IMR-90 (cell line): ENCODE measurements around the gene CROCC. TPM values are rescaled to one million over a fixed set of nuclear protein-coding genes. Genes with fewer than 3 reads are reported as not detected.

Source experiments
- ATAC-seq: fragments of 200-7000 bp; cut with Tn5 transposase; 2 replicates; pipeline ENCODE4 v1.9.1; 2020; ENCODE audit warnings: low read depth, mild to moderate bottlenecking, moderate library complexity
- BruUV-seq: library from RNA; stranded (reverse); fragments of 400-500 nt; replicated peaks from 2 replicates; lab custom pipeline; 2021; lab: Mats Ljungman, UMichigan
- CTCF ChIA-PET: fragments of 300-600 bp; formaldehyde crosslinking; extraction: SDS; loops from one replicate; lab custom pipeline; 2021; ENCODE audit warnings: antibody characterized with exemption; lab: Yijun Ruan, JAX
- POLR2A ChIA-PET: fragments of 300-600 bp; sonication (Branson Sonifier 250); formaldehyde crosslinking; loops from one replicate; lab custom pipeline; 2022; ENCODE audit warnings: antibody characterized with exemption; ENCODE audit not compliant: unreplicated experiment; lab: Charles Lee
- DNase-seq: peaks from one replicate; pipeline ENCODE4 v3.0.0; 2013
- H2AFZ ChIP-seq: replicated peaks from 2 replicates; pipeline ENCODE3; 2013; ENCODE audit warnings: low read length, mild to moderate bottlenecking; ENCODE audit not compliant: poor library complexity
- H2AK5ac ChIP-seq: 2 replicates; pipeline ENCODE4 v1.6.1; 2013; ENCODE audit warnings: low read depth, low read length, inconsistent platforms
- H2AK9ac ChIP-seq: replicated peaks from 2 replicates; pipeline ENCODE3; 2013; ENCODE audit warnings: mild to moderate bottlenecking, low read depth, low read length, moderate library complexity; ENCODE audit not compliant: poor library complexity
- H2BK120ac ChIP-seq: 2 replicates; pipeline ENCODE4 v1.6.1; 2013; ENCODE audit warnings: low read depth, low read length, inconsistent platforms
- H2BK15ac ChIP-seq: 3 replicates; pipeline ENCODE4 v1.6.1; 2013; ENCODE audit warnings: low read depth, low read length, inconsistent platforms
- H2BK20ac ChIP-seq: 2 replicates; pipeline ENCODE4 v1.6.1; 2013; ENCODE audit warnings: low read depth, mild to moderate bottlenecking, inconsistent platforms, low read length, moderate library complexity
- H2BK5ac ChIP-seq: 2 replicates; pipeline ENCODE4 v1.6.1; 2013; ENCODE audit warnings: mild to moderate bottlenecking, low read depth, low read length, inconsistent platforms; ENCODE audit not compliant: poor library complexity, severe bottlenecking
- H3K14ac ChIP-seq: replicated peaks from 2 replicates; pipeline ENCODE4 v1.6.1; 2013; ENCODE audit warnings: low read depth, low read length, inconsistent platforms
- H3K18ac ChIP-seq: 2 replicates; pipeline ENCODE4 v1.6.1; 2013; ENCODE audit warnings: low read depth, low read length, control low read depth
- H3K23ac ChIP-seq: 2 replicates; pipeline ENCODE4 v1.6.1; 2013; ENCODE audit warnings: low read depth, low read length, inconsistent platforms
- H3K27ac ChIP-seq: 2 replicates; pipeline ENCODE4 v1.5.1; 2013; ENCODE audit warnings: mild to moderate bottlenecking, control low read depth, low read length; ENCODE audit not compliant: insufficient read depth
- H3K27me3 ChIP-seq: 2 replicates; pipeline ENCODE4 v1.6.1; 2013; ENCODE audit warnings: low read length; ENCODE audit not compliant: control insufficient read depth, insufficient read depth
- H3K36me3 ChIP-seq: 2 replicates; pipeline ENCODE4 v1.6.1; 2013; ENCODE audit warnings: low read length, mixed read lengths; ENCODE audit not compliant: control insufficient read depth, insufficient read depth
- H3K4ac ChIP-seq: 2 replicates; pipeline ENCODE4 v1.6.1; 2013; ENCODE audit warnings: low read depth, low read length, inconsistent platforms
- H3K4me1 ChIP-seq: 2 replicates; pipeline ENCODE4 v1.6.1; 2013; ENCODE audit warnings: low read length, mixed read lengths; ENCODE audit not compliant: control insufficient read depth, insufficient read depth
- H3K4me2 ChIP-seq: 2 replicates; pipeline ENCODE4 v1.6.1; 2013; ENCODE audit warnings: low read depth, mild to moderate bottlenecking, control low read depth, low read length, moderate library complexity
- H3K4me3 ChIP-seq: 2 replicates; pipeline ENCODE4 v1.5.1; 2013; ENCODE audit warnings: low read depth, mild to moderate bottlenecking, control low read depth, low read length, moderate library complexity; ENCODE audit not compliant: insufficient read depth
- H3K56ac ChIP-seq: 2 replicates; pipeline ENCODE4 v1.6.1; 2013; ENCODE audit warnings: low read length, inconsistent platforms; ENCODE audit not compliant: insufficient read depth; ENCODE audit errors: extremely low read depth
- H3K79me1 ChIP-seq, 2 experiments: 2 replicates each; pipeline ENCODE4 v1.6.1; 2013; ENCODE audit warnings: low read length in 2 of 2, inconsistent platforms in 1 of 2, low read depth in 1 of 2
- H3K9ac ChIP-seq: 2 replicates; pipeline ENCODE4 v1.6.1; 2013; ENCODE audit warnings: low read depth, low read length, control low read depth
- H3K9me1 ChIP-seq: 2 replicates; pipeline ENCODE4 v1.6.1; 2013; ENCODE audit warnings: low read length, inconsistent platforms; ENCODE audit not compliant: insufficient read depth
- H3K9me3 ChIP-seq: 2 replicates; pipeline ENCODE4 v1.6.1; 2013; ENCODE audit warnings: low read length; ENCODE audit not compliant: control insufficient read depth, insufficient read depth
- H4K20me1 ChIP-seq: 2 replicates; pipeline ENCODE4 v1.6.1; 2013; ENCODE audit warnings: low read length, inconsistent platforms; ENCODE audit not compliant: insufficient read depth
- H4K5ac ChIP-seq: 2 replicates; pipeline ENCODE4 v1.6.1; 2013; ENCODE audit warnings: mild to moderate bottlenecking, low read depth, low read length, control low read depth
- H4K8ac ChIP-seq, 2 experiments: 2 replicates each; pipeline ENCODE4 v1.6.1; 2013; ENCODE audit warnings: low read depth in 2 of 2, low read length in 2 of 2, control low read depth in 1 of 2, inconsistent platforms in 1 of 2
- H4K91ac ChIP-seq: 2 replicates; pipeline ENCODE4 v1.6.1; 2013; ENCODE audit warnings: low read depth, low read length, inconsistent platforms; ENCODE audit not compliant: insufficient read depth
- BHLHE40 ChIP-seq: fragments of 150-350 bp; IDR thresholded peaks from 2 replicates; pipeline ENCODE4 v1.6.1; 2016; ENCODE audit warnings: mild to moderate bottlenecking, low read depth, low read length
- CEBPB ChIP-seq: IDR thresholded peaks from 2 replicates; pipeline ENCODE4 v1.6.1; 2012; ENCODE audit warnings: low read depth, low read length, improper control_type of control experiment
- MAFK ChIP-seq: IDR thresholded peaks from 2 replicates; pipeline ENCODE4 v1.6.1; 2012; ENCODE audit warnings: low read depth, low read length, improper control_type of control experiment
- MAZ ChIP-seq: IDR thresholded peaks from 2 replicates; pipeline ENCODE4 v1.6.1; 2012; ENCODE audit warnings: low read depth, mild to moderate bottlenecking, low read length, improper control_type of control experiment, moderate library complexity, borderline replicate concordance
- MXI1 ChIP-seq: IDR thresholded peaks from 2 replicates; pipeline ENCODE4 v1.6.1; 2012; ENCODE audit warnings: low read depth, mild to moderate bottlenecking, low read length, moderate library complexity, borderline replicate concordance
- NFE2L2 ChIP-seq: fragments of 150-350 bp; IDR thresholded peaks from 2 replicates; pipeline ENCODE4 v1.6.1; 2016; ENCODE audit warnings: low read depth, mild to moderate bottlenecking, low read length
- POLR2A ChIP-seq: IDR thresholded peaks from 2 replicates; pipeline ENCODE4 v1.6.1; 2012; ENCODE audit warnings: mild to moderate bottlenecking, low read depth, low read length
- RAD21 ChIP-seq: IDR thresholded peaks from 2 replicates; pipeline ENCODE4 v1.6.1; 2012; ENCODE audit warnings: low read length, improper control_type of control experiment
- RCOR1 ChIP-seq: IDR thresholded peaks from 2 replicates; pipeline ENCODE4 v1.6.1; 2012; ENCODE audit warnings: mild to moderate bottlenecking, low read length, improper control_type of control experiment; ENCODE audit not compliant: insufficient replicate concordance
- RFX5 ChIP-seq: IDR thresholded peaks from 2 replicates; pipeline ENCODE4 v1.8.0; 2012; ENCODE audit warnings: low read depth, mild to moderate bottlenecking, low read length, moderate library complexity
- SMC3 ChIP-seq: fragments of 150-350 bp; IDR thresholded peaks from 2 replicates; pipeline ENCODE4 v1.6.1; 2016; ENCODE audit warnings: low read depth, mild to moderate bottlenecking, antibody characterized with exemption, low read length, moderate library complexity
- WGBS, 2 experiments: methylation state at CpG; one replicate each; pipeline versions ENCODE4 v1.1.5 to v1.1.7; 2013; ENCODE audit warnings: missing lambda C conversion rate in 2 of 2; ENCODE audit not compliant: insufficient read length in 1 of 2; ENCODE audit errors: extremely low coverage in 2 of 2; 5-methylcytosine and 5-hydroxymethylcytosine counted together
- dilution Hi-C: fragments of 300-500 bp; cut with HindIII; formaldehyde crosslinking; loops from one replicate; pipeline ENCODE4 v1.14.3; 2018; ENCODE audit warnings: low sequenced_read_pairs; ENCODE audit not compliant: unreplicated experiment
- in situ Hi-C: fragments of 300-500 bp; cut with MboI; formaldehyde crosslinking; loops from 3 replicates; pipeline ENCODE4 v1.14.3; 2019; ENCODE audit warnings: low sequenced_read_pairs, inconsistent platforms, mixed read lengths
- intact Hi-C: fragments of 100-400 bp; cut with micrococcal nuclease; formaldehyde crosslinking; loops from 2 replicates; pipeline ENCODE4 v1.10.0; 2022
- polyA plus RNA-seq, 3 experiments: library from polyadenylated mRNA; depleted of rRNA; stranded (reverse); fragments of >200 nt; gene quantifications; 2 replicates each; pipeline ENCODE4 v1.2.3, GENCODE V29; 2012; ENCODE audit warnings: low replicate concordance in 1 of 3
- total RNA-seq: library from RNA; depleted of rRNA; stranded (reverse); fragments of >200 nt; gene quantifications from 2 replicates; pipeline ENCODE4 v1.2.3, GENCODE V29; 2012
- TF ChIP-seq, protein P1 (sequence below): fragments of 150-350 bp; IDR thresholded peaks from 2 replicates; pipeline ENCODE4 v1.6.1; 2017; ENCODE audit warnings: mild to moderate bottlenecking, antibody characterized with exemption, low read length, low read depth
- TF ChIP-seq, protein P2 (sequence below): fragments of 150-350 bp; IDR thresholded peaks from 2 replicates; pipeline ENCODE4 v1.6.1; 2016; ENCODE audit warnings: low read depth, mild to moderate bottlenecking, low read length, moderate library complexity, borderline replicate concordance
- TF ChIP-seq, protein P3 (sequence below): conservative IDR thresholded peaks from 2 replicates; pipeline ENCODE4 v1.5.1; 2012; ENCODE audit warnings: mild to moderate bottlenecking, low read depth, low read length, improper control_type of control experiment

Gene CROCC
- total and polyA plus RNA-seq, 2 of the 4 experiments (the other 2 are of a cell fraction): 7.5 to 13.7 TPM

DNA sequence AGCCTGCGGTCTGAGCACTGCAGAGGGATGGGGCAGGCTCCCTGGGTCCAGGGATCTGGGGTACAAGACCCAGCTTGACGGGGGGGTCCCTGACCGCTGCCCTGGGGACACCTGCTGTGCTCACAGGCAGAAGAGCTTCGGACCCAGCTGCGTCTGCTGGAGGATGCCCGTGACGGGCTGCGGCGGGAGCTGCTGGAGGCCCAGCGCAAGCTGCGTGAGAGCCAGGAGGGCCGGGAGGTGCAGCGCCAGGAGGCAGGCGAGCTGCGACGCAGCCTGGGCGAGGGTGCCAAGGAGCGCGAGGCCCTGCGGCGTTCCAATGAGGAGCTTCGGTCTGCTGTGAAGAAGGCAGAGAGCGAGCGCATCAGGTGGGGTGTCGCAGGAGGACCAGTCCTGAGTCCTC, 33.5 kb downstream of the CROCC start:
- Histone ChIP-seq H3K56ac (no peak overlapping the region), H2BK15ac (no peak overlapping the region), H3K9me3 (no peaks in the 10 kb centered on the region), H3K27ac (no peak overlapping the region), H3K27me3 (no peaks in the 10 kb centered on the region), H3K4me2 (no peak overlapping the region), H4K91ac (no peak overlapping the region), H2BK120ac (no peak overlapping the region), H2AFZ (no peak overlapping the region), H3K4ac (no peak overlapping the region), H3K9me1 (no peaks in the 10 kb centered on the region), H2AK9ac (no peak overlapping the region), H3K9ac (no peak overlapping the region), H3K23ac (no peak overlapping the region), H4K5ac (no peak overlapping the region), H3K4me3 (no peak overlapping the region), H2BK5ac (no peak overlapping the region), H2BK20ac (no peak overlapping the region), H4K8ac (no peak overlapping the region), H3K36me3 (peaks cover 7% of the 10 kb centered on the region), H3K18ac (no peak overlapping the region), H3K79me1 (no peaks in the 10 kb centered on the region), H2AK5ac (no peak overlapping the region), H4K20me1 (no peaks in the 10 kb centered on the region), H3K4me1 (no peaks in the 10 kb centered on the region), H3K14ac (no peak overlapping the region)
- DNase-seq: no peak
- 87% methylated on average over 12 of the region's 25 CpGs; no CpG with 5 or more reads in 1 of the 2 experiments for WGBS, 2 experiments
- no TSS peak for BruUV-seq
- dilution Hi-C loops (no loop called here), in situ Hi-C loops (no loop called here), intact Hi-C loops (no loop called here)
- POLR2A ChIA-PET: no interaction called here
- CTCF ChIA-PET: no interaction called here
- TF ChIP-seq CEBPB (no peak), RCOR1 (no peak), MAFK (no peak), SMC3 (no peak), NFE2L2 (no peak), RFX5 (no peak), BHLHE40 (no peak), RAD21 (no peak), MXI1 (no peak), POLR2A (no peak), MAZ (no peak)
- TF ChIP-seq, protein P1, sequence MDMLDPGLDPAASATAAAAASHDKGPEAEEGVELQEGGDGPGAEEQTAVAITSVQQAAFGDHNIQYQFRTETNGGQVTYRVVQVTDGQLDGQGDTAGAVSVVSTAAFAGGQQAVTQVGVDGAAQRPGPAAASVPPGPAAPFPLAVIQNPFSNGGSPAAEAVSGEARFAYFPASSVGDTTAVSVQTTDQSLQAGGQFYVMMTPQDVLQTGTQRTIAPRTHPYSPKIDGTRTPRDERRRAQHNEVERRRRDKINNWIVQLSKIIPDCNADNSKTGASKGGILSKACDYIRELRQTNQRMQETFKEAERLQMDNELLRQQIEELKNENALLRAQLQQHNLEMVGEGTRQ: no peak
- TF ChIP-seq, protein P2, sequence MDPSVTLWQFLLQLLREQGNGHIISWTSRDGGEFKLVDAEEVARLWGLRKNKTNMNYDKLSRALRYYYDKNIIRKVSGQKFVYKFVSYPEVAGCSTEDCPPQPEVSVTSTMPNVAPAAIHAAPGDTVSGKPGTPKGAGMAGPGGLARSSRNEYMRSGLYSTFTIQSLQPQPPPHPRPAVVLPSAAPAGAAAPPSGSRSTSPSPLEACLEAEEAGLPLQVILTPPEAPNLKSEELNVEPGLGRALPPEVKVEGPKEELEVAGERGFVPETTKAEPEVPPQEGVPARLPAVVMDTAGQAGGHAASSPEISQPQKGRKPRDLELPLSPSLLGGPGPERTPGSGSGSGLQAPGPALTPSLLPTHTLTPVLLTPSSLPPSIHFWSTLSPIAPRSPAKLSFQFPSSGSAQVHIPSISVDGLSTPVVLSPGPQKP: no peak
- TF ChIP-seq, protein P3, sequence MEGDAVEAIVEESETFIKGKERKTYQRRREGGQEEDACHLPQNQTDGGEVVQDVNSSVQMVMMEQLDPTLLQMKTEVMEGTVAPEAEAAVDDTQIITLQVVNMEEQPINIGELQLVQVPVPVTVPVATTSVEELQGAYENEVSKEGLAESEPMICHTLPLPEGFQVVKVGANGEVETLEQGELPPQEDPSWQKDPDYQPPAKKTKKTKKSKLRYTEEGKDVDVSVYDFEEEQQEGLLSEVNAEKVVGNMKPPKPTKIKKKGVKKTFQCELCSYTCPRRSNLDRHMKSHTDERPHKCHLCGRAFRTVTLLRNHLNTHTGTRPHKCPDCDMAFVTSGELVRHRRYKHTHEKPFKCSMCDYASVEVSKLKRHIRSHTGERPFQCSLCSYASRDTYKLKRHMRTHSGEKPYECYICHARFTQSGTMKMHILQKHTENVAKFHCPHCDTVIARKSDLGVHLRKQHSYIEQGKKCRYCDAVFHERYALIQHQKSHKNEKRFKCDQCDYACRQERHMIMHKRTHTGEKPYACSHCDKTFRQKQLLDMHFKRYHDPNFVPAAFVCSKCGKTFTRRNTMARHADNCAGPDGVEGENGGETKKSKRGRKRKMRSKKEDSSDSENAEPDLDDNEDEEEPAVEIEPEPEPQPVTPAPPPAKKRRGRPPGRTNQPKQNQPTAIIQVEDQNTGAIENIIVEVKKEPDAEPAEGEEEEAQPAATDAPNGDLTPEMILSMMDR: no peak
- no peak for ATAC-seq
